Activated CD8-positive, alpha-beta memory T cell treated with anti-CD3 and anti-CD28 coated beads, Interleukin-2, amount 50 U/mL, for 4 hours (primary cell): Measurements from ENCODE around the gene THEMIS.
"Not testable (repeated sequence)": the region's sequence is repeated elsewhere in the genome, so short reads cannot be mapped to it uniquely, and the experiment has no call there.

ENCODE experiments used
- DNase-seq: peaks from one replicate; pipeline ENCODE4 v3.0.0-alpha.2; 2020

THEMIS gene

GRCh38 chr6:127914240-127914639 is 13.4 kb upstream of the THEMIS start:
- DNase-seq: no peak

DNA sequence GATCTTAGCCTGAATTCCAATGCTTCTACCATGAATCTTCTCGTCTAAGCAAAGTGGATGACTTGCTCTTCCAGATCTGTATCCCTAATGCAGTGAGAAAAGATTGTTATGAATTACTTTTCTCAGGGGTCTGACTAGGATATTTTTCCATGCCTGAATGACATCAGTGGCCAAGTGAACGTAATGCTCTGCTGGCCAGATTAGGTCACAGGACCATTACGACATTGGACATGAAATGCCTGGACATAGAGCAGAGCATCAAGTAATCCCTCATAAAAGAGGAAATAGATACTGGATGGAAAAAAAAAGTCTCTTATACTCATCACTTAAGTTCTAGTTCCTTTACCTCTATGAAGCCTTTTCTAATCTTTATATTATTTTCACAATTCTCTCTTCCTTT is 12.1 kb upstream of the THEMIS start:
- DNase-seq: no peak

- DNase-seq: no peak
These were observed 7.2 kb upstream of the THEMIS start for GRCh38 chr6:127907960-127908640.

DNA sequence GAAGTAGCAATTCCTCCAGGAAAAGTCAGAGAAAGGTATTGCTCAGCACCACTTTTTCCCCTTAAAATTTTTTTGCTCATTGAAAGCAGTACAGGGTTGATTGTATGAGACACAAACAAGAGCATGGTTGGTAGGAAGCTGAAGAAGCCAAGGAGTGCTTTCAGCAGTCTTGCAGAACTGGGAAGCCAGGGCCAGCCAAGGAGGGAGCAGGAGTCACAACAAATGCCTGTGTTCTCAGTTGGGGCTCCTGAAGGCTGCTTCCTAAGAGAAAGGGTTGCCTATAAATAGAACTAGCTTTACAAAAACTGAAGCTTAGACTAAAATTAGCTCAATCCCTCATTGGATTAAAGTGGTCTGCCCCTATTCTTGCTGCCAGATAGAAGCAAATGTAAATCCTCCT is 3.3 kb upstream of the THEMIS start:
- no peak for DNase-seq

GRCh38 chr6:127902933-127903332 is 2.1 kb upstream of the THEMIS start:
- no peak for DNase-seq

DNA sequence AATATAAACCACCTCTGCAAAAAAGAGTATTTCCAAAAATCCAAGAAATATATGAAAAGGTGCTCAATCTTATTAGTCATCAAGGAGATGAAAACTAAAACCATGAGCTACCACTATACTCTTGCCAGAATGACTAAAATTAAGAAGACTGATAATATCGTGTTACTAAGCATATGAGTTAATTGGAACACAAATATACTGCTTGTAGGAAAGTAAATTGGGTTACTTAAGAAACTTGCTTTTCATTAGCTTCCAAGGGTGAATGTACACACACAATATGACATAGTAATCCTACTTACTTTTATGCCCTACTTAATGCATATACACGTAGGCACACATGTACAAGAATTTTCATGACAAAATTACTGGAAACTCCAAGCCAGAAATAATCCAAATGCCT is 3.4 kb downstream of the THEMIS start:
- no peak for DNase-seq

GRCh38 chr6:127894051-127894450 is 6.8 kb downstream of the THEMIS start:
- no peak for DNase-seq

- no peak for DNase-seq
These were observed 7.3 kb downstream of the THEMIS start for GRCh38 chr6:127893541-127893940.

GRCh38 chr6:127891731-127892326 is 9.0 kb downstream of the THEMIS start:
- no peak for DNase-seq

GRCh38 chr6:127886603-127887002 is 14.3 kb downstream of the THEMIS start:
- DNase-seq: no peak

DNA sequence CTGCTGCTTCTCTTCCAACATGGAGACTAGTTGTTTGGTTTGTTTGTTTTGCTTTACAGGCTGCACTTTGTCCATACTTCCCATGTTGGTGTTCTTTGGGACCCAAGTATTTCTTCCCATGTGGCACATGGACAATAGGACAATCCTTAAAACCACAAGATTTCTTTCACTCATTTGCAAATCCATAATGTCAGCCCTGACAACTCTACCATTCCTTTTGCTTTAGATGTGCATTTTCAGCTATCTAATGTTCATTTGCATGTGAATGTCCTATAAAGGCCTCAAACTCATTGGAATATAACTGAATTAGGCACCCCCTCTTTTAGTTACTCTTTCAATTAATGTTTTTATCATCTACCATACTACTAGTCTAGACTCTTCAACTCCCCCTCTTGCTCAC is 16.7 kb downstream of the THEMIS start:
- DNase-seq: no peak

DNA sequence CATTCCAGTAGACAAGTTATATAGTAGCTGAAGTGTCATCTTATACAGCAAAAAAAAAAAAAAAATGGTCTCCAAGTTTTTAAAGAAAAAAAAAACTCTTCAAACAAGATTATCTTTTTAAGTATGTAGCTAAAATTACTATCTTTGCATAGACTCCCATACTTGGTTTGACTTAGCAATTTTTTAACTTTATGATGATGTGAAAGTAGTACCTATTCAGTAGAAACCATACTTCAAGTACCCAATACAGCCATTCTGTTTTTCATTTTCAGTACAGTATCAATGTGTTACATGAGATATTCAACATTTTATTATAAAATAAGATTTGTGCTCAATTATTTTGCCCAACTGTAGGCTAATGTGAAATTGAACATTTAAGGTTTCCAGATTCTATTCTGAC is 18.9 kb downstream of the THEMIS start:
- not testable (repeated sequence) for DNase-seq

- no peak for DNase-seq
These were observed 20.4 kb downstream of the THEMIS start for GRCh38 chr6:127880429-127880828.

GRCh38 chr6:127879685-127880084 is 21.2 kb downstream of the THEMIS start:
- DNase-seq: peak; percentile 26

DNA sequence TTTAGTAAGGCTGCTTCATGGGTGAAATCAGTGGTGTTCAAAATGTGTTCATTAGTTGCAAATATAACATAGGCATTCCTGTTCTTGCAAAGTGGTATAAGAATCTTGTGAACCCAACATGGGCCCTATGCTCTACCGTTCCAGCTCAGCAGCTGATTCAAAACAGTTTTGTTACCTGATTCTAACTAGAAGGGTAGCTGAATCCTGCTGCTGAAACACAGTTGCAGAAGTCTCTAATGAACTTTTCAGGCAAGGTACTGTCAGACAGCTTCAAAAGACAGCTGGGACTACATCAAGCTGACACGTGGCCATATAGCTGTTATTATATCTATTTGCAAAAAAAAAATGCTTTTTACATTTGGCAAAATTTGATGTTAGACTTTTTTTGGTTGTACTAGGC is 22.7 kb downstream of the THEMIS start:
- DNase-seq: no peak

- DNase-seq: no peak
These were observed 23.6 kb downstream of the THEMIS start for GRCh38 chr6:127877231-127877630.

DNA sequence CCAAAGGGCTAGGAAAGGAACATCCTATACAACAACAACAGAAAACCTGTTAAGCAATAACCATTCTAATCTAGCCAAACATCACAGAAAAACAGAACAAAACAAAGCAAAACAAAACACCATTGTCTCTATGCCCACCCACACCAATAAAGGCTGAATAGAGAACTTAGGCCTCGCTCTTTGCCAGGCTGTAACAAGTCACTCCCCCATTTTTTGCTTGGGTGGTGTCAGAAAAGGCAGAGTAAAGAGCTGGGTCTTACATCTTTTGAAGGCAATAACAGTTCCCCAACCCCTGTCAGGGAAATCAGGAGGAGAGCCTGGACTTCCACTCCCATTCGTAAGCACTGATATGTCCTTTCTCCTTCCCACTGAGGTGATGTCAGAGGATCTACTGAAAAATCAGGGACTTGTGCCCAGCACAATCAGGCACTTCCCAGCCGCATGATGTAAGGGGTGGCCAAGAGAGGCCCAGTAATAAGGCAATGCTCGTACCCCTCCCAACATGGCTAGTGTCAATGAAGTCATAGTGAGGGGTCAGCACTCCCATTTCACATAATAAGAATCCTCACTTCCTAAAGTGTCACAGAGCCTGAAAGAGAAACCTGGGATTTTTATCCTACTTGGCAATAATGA is 31.0 kb downstream of the THEMIS start:
- DNase-seq: no peak

DNA sequence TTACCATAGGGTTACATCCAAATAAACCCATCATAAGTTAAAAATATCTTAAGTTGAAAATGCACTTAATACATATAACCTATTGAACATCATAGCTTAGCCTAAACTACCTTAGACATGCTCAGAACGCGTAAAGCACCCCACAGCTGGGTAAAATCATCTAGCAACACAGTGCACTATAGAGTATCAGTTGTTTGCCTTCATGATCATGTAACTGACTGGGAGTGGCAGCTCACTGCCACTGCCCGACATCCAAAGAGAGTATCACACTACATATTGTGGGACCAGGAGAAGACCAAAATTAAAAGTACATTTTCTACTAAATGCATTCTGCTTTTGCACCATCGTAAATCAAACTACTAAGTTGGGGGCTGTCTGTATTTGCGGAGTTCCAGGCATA is 31.7 kb downstream of the THEMIS start:
- DNase-seq: no peak

DNA sequence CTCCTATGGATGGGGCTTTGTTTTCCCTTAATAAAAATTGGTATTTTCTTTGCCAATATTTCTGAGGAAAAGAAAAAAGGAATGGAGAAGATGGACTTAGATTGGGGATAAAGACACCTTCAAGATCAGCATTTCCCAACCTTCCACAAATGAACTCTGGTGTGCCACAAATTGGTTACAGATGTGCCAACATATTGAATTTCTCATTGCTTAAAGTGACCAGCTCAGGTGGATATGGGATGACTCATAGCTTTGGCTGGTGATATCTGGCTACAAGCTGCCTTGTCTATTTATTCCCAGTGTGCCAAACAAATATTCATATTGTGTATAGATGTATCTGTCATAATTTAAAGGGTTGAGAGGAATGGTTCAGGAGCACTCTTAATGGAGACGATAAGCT is 32.5 kb downstream of the THEMIS start:
- DNase-seq: no peak

GRCh38 chr6:127866766-127867165 is 34.1 kb downstream of the THEMIS start:
- no peak for DNase-seq

DNA sequence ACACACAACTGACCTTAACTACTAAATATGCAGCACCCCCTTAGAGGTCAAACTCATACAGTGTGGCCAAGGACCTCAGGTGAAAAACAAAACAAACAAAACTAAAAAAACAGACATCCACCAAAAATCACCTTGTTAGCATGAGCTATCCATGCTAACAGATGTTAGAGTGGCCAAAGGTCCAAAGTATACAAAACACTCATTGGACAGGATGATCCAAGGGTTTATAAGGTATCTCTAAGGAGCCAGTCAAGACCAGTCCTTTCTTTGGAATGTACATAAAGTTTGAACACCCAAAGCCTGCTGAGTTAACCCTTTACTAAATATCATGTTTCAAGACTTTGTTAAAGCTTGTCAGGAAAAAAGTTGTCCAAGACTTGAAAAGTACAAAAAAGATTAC is 35.8 kb downstream of the THEMIS start:
- no peak for DNase-seq

GRCh38 chr6:127864701-127865100 is 36.2 kb downstream of the THEMIS start:
- no peak for DNase-seq

GRCh38 chr6:127860723-127861122 is 40.1 kb downstream of the THEMIS start:
- DNase-seq: no peak

- DNase-seq: no peak
These were observed 40.9 kb downstream of the THEMIS start for GRCh38 chr6:127859956-127860355.
